ENCODE results near the gene VGLL4.

VGLL4 gene

GRCh38 chr3:11625376-11626083 is 18.2 kb downstream of the VGLL4 start:
- DNase-seq = no peak

- peak; percentile 87 for DNase-seq
These were observed 18.9 kb downstream of the VGLL4 start for GRCh38 chr3:11624704-11625375.

GRCh38 chr3:11624161-11624560 is 19.6 kb downstream of the VGLL4 start:
- DNase-seq = peak; percentile 54

GRCh38 chr3:11622586-11623550 is 20.8 kb downstream of the VGLL4 start:
- DNase-seq = peak; percentile 13

DNA sequence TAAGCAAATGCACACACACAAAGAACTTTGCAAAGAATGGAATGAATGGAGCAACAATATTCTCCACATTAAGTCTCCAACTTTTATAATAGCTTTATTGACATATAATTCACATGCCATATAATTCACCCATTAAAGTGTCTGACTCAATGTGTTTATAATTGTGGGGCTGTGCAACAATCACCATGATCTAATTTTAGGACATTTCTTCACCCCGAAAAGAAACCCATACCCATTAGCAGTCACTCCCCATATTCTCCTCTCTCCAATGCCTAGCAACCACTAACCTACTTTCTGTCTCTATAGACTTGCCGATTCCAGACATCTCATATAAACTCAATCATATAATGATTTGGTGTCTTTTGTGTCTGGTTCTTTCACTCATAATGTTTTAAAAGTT is 22.6 kb downstream of the VGLL4 start:
- DNase-seq = no peak

DNA sequence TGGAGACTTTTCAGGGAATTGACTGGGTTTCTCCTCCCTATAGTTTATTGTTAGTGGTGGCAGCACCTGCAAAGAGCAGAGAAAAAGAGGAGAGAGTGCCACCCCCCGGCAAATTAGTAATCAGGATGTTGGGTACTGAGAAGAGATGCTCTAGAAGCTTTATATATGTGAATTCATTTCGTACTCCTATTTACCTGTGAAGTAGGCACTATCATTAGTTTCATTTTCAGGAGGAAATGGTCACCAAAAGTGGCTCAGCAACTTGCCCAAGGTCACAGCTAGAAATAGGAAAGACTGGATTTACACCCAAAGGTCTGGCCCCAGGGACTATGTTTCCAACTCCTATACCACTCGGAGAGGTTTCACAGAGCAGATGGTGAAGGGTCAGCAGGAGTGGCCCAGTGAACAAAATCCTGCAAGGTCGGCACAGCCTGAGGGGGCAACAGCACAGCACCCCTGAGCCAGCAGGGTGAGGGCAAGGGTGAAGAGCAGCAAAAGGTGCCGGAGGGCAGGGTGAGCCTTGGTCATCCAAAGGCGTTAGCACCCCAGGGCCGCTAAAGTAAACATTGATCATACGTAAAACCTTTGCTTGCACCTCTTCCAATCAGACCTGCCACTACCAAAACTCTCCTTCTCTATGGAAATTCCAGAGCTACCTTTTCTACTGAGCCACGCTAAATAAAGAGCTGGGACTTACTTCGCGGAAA is 23.6 kb downstream of the VGLL4 start:
- no peak for DNase-seq

DNA sequence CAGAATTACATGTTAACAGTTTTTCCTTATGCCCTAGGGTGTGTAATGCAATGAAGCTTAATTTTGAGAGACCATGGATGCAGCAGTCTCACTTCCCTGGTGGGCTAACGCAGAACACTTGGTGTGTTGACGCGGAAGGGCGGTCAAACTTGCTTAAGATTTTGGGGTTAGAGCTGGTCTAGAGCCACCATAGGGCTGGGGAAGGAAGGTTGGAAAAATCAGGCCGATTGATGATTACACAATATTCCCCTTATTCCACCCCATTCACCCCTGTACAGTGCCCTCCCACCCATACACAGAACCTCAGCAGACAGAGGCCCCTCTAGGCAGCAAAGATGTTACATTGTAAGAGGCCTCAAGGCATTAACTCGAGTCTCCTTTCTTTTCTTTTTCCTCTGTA is 24.3 kb downstream of the VGLL4 start:
- no peak for DNase-seq

DNA sequence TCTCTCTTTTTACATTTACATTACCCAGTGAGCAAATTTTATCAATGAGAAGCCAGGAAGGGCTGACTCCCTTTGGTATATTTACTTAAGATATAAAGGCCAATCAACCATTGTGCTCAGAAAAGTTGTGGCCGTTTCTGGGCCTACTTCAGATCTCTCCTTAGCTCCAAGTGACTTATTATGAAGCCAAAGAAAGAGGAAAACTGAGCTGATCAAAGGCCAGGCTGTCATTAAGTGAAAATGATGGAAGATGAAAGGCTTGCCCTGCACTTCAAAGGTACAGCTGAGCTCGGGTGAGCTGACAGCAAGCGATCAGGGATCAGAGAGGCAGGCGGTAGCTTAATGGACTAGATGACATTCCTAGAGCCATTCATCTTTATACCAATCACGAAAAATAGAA is 24.8 kb downstream of the VGLL4 start:
- no peak for DNase-seq

DNA sequence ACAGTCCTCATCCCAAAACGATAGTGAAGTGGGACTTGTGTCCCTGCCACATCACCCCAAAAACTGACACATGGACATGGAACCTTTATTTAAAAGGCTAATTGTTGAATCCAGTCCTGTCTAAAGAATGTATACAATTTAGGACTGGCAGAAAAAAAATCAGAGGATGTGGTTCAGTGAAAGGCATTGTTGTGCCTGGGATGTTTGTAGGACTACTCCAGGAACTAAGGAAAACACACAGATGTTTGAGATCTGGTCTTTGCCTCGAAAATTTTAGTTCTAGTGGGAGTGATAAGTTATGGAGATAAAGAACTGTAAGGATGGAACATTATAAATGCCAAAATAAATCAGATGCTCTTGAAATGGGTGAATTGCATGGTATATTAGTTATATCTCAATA is 27.2 kb downstream of the VGLL4 start:
- DNase-seq = no peak

DNA sequence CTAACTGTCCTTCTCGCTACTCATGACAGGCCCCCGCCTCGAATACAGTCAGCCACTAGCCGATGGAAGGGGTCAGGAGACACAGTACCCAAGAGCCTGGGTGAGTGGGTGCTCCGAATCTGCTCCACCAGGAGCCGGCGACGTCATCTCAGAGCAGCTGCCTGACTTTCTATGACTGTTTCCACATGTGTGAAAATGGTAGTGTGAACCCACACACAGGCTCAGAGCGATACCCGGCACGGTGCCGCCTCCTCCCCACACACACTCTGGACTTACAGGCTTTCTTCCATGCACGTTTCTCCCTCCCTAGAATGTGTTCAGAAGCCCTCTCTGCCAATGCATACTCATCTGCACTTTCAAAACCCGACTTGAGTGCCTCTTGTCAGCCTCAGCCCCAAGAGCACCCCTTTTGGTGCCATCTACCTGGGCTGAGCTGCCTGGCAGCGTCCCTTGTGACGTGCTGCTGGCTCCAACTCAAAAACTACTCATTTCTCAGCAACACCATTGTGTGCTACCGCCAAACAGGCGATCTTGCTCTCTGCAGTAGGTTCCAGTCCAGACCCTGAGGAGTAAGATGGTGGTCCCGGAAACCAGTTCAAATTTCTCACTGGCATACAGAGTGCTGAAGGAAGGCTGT is 29.7 kb downstream of the VGLL4 start:
- DNase-seq = no peak

GRCh38 chr3:11613319-11613718 is 30.4 kb downstream of the VGLL4 start:
- no peak for DNase-seq

DNA sequence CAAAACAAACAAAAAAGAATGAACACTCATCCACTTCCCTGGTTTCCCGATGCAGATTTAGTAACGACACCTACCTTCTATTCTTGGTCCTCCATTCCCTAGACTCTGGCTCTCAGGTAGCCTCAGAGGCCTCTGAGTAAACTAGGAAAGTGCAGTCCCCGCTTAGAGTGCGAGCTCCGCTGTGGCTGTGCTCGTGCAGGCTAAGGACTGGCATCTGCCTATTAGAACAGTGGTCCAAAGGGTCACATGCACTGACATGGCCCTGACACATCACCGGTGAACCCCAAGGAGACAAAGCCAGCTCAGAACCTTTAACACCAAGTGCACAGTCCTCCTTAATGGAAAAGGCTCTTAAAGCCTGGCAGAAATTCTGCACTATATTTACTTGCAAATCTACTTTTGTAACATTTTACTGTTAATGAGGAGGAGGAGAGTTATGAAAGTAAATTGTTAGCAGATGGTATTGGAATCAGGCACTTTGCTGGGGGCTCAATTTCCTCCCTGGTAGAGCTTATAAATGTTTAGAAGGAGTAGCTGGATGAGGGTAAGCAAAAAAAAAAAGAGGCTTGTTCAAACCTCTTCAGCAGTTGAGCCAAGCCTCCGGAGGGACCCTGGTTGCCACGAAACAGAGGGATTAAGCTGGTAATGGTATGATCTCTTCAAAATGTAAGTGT is 31.1 kb downstream of the VGLL4 start:
- no peak for DNase-seq

DNA sequence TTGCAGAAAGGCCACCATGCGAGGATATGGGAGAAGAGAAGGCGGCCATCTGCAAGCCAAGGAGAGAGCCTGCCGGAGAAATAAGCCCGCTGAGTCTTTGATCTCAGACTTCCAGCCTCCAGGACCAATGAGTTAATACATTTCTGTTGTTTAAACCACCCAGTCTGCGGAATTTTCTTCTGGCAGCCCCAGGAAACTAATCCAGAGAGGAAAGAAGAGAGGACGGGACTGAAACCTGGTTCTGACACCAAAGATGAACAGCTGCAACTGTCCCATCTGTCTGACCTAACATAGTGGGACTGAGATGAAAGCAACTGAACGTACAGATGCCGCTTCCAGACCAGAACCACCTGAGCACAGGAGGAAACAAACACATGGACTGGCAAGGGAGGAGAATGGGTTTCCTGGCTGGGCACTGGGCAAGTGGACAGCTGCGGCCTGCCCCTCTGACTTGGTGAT is 32.3 kb downstream of the VGLL4 start:
- DNase-seq = no peak

GRCh38 chr3:11610700-11611275 is 32.9 kb downstream of the VGLL4 start:
- no peak for DNase-seq

DNA sequence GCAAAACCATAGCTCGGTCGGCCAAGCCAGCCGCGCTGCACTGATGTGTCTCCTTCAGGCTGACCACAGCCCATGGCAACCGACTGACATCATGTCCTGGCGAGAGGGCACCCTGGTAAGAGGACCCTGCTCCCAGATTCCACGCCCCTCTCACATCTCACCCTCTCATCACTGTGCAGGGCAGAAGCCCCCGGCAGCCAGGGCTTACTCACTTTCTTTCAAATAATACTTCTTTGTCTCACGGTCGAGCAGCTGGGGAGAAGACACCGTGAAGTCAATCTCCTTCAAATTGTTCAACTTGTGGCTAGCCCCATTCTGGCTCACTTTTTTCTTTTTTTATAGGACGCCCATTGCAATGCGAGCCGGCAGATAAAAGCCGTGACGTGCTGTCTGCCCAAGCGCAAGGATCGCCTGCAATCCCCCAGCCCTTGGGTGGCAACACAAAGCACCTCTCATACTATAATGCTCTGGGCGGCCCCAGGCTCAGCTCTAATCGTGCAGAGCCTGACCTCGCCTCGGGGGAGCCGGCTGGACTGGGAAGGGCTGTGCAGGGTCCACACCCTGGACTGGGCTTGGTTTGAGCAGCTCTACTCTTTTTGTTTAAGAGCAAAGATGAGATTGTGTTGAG is 33.6 kb downstream of the VGLL4 start:
- DNase-seq = peak; percentile 48

- no peak for DNase-seq
These were observed 34.2 kb downstream of the VGLL4 start for GRCh38 chr3:11609481-11609880.

- DNase-seq = no peak
These were observed 35.9 kb downstream of the VGLL4 start for GRCh38 chr3:11607816-11608215.

- DNase-seq = no peak
These were observed 36.8 kb downstream of the VGLL4 start for GRCh38 chr3:11606865-11607440.

DNA sequence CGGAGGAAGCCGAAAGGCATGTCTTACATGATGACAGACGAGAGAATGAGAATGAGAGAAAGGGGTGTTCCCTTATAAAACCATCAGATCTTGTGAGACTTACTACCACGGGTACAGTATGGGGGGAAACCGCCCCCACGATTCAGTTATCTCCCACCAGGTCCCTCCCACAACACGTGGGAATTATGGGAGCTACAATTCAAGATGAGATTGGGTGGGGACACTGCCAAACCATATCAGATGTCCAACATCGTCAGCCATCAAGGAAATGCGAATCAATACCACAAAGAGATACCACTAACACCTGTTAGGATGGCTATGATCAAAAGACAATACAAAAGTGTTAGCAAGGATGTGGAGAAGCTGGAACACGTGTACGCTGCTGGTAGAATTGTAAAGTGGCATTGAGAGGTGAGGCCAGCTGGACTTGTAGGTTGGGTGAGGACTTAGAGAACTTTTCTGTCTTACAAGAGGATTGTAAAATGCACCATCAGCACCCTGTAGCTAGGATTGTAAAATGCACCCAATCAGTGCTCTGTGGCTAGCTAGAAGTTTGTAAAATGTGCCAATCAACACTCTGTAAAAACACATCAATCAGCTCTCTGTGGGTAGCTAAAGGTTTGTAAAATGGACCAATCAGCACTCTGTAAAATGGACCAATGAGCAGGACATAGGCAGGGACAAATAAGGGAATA is 37.5 kb downstream of the VGLL4 start:
- DNase-seq = no peak

- DNase-seq = no peak
These were observed 38.3 kb downstream of the VGLL4 start for GRCh38 chr3:11605398-11605797.
